Loucy (cell line): Measurements from ENCODE around the gene SYNGR3.

ENCODE experiments used
- H2AFZ ChIP-seq: fragments of 200-600 bp; sonication (generic); 2 replicates; pipeline ENCODE4 v1.6.0; 2016; ENCODE audit warnings: antibody characterized with exemption, mild to moderate bottlenecking, low read length, moderate library complexity
- H3F3A ChIP-seq: fragments of 200-600 bp; 2 replicates; pipeline ENCODE4 v1.6.0; 2016; ENCODE audit warnings: antibody characterized with exemption, low read depth, mild to moderate bottlenecking
- H3K27me3 ChIP-seq: fragments of 200-600 bp; sonication (generic); 2 replicates; pipeline ENCODE4 v1.6.1; 2014; ENCODE audit warnings: low read length, mild to moderate bottlenecking; ENCODE audit not compliant: insufficient read depth, poor library complexity, severe bottlenecking
- H3K36me3 ChIP-seq: fragments of 200-600 bp; sonication (generic); 2 replicates; pipeline ENCODE4 v1.6.1; 2016; ENCODE audit warnings: low read length; ENCODE audit not compliant: insufficient read depth
- H3K4me1 ChIP-seq: fragments of 200-600 bp; sonication (generic); 2 replicates; pipeline ENCODE4 v1.5.1; 2014; ENCODE audit warnings: low read length, mild to moderate bottlenecking; ENCODE audit not compliant: insufficient read depth, poor library complexity, severe bottlenecking
- H3K4me2 ChIP-seq: fragments of 200-600 bp; sonication (generic); 2 replicates; pipeline ENCODE4 v1.6.0; 2014; ENCODE audit warnings: antibody characterized with exemption, low read length, low read depth, mild to moderate bottlenecking; ENCODE audit not compliant: poor library complexity, severe bottlenecking
- H3K4me3 ChIP-seq: fragments of 200-600 bp; sonication (generic); 2 replicates; pipeline ENCODE4 v1.5.1; 2014; ENCODE audit warnings: low read length, mild to moderate bottlenecking, mixed read lengths; ENCODE audit not compliant: poor library complexity, severe bottlenecking
- H3K79me2 ChIP-seq: fragments of 200-600 bp; sonication (generic); 2 replicates; pipeline ENCODE4 v1.6.1; 2014; ENCODE audit warnings: low read length; ENCODE audit not compliant: insufficient read depth
- H3K9ac ChIP-seq: fragments of 200-600 bp; sonication (generic); 2 replicates; pipeline ENCODE4 v1.6.0; 2014; ENCODE audit warnings: mild to moderate bottlenecking, low read depth, low read length, moderate library complexity; ENCODE audit not compliant: poor library complexity, severe bottlenecking
- H3K9me2 ChIP-seq: fragments of 200-600 bp; sonication (generic); replicated peaks from 2 replicates; pipeline ENCODE4 v1.6.1; 2016; ENCODE audit warnings: low read depth, low read length, mixed read lengths
- H3K9me3 ChIP-seq: fragments of 200-600 bp; sonication (generic); 2 replicates; pipeline ENCODE4 v1.6.1; 2014; ENCODE audit warnings: mild to moderate bottlenecking, antibody characterized with exemption, low read length, low read depth; ENCODE audit not compliant: insufficient read depth
- H4K20me1 ChIP-seq: fragments of 200-600 bp; sonication (generic); 2 replicates; pipeline ENCODE4 v1.6.0; 2014; ENCODE audit warnings: antibody characterized with exemption, low read length, mild to moderate bottlenecking; ENCODE audit not compliant: insufficient read depth, poor library complexity, severe bottlenecking
- EZH2phosphoT487 ChIP-seq: fragments of 200-600 bp; IDR thresholded peaks from 2 replicates; pipeline ENCODE4 v1.6.1; 2018; ENCODE audit warnings: antibody characterized with exemption, mild to moderate bottlenecking, moderate library complexity, borderline replicate concordance
- TF ChIP-seq, protein P1 (sequence below): fragments of 200-600 bp; sonication (generic); conservative IDR thresholded peaks from 2 replicates; pipeline ENCODE4 v1.5.1; 2014; ENCODE audit warnings: mild to moderate bottlenecking, antibody characterized with exemption, low read length

Gene SYNGR3

GRCh38 chr16:2029350-2029749 is 39.6 kb downstream of the SYNGR3 start:
- Histone ChIP-seq H3K4me1 (no peaks in the 10 kb centered on the region), H4K20me1 (no peaks in the 10 kb centered on the region), H3K9me3 (no peaks in the 10 kb centered on the region), H3K4me3 (no peak overlapping the region), H3K79me2 (no peaks in the 10 kb centered on the region), H2AFZ (no peak overlapping the region), H3K4me2 (no peak overlapping the region), H3K27me3 (peaks cover 4% of the 10 kb centered on the region), H3K9me2 (no peaks in the 10 kb centered on the region), H3F3A (no peaks in the 10 kb centered on the region), H3K36me3 (no peaks in the 10 kb centered on the region), H3K9ac (no peak overlapping the region)
- TF ChIP-seq, protein P1, sequence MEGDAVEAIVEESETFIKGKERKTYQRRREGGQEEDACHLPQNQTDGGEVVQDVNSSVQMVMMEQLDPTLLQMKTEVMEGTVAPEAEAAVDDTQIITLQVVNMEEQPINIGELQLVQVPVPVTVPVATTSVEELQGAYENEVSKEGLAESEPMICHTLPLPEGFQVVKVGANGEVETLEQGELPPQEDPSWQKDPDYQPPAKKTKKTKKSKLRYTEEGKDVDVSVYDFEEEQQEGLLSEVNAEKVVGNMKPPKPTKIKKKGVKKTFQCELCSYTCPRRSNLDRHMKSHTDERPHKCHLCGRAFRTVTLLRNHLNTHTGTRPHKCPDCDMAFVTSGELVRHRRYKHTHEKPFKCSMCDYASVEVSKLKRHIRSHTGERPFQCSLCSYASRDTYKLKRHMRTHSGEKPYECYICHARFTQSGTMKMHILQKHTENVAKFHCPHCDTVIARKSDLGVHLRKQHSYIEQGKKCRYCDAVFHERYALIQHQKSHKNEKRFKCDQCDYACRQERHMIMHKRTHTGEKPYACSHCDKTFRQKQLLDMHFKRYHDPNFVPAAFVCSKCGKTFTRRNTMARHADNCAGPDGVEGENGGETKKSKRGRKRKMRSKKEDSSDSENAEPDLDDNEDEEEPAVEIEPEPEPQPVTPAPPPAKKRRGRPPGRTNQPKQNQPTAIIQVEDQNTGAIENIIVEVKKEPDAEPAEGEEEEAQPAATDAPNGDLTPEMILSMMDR: no peak
- TF ChIP-seq EZH2phosphoT487: no peak

GRCh38 chr16:2030036-2030435 is 40.3 kb downstream of the SYNGR3 start:
- H3K79me2 ChIP-seq: no peaks in the 10 kb centered on the region
- H3K4me3 ChIP-seq: no peak overlapping the region
- H3K27me3 ChIP-seq: peaks cover 4% of the 10 kb centered on the region
- H3F3A ChIP-seq: no peaks in the 10 kb centered on the region
- TF ChIP-seq, protein P1: no peak
- no peak for TF ChIP-seq EZH2phosphoT487
- no peak overlapping the region for H3K4me2 ChIP-seq
- H3K9me2 ChIP-seq: no peaks in the 10 kb centered on the region
- H3K4me1 ChIP-seq: no peaks in the 10 kb centered on the region
- no peak overlapping the region for H2AFZ ChIP-seq
- no peaks in the 10 kb centered on the region for H3K9me3 ChIP-seq
- no peaks in the 10 kb centered on the region for H3K36me3 ChIP-seq
- no peak overlapping the region for H3K9ac ChIP-seq
- H4K20me1 ChIP-seq: no peaks in the 10 kb centered on the region

- no peaks in the 10 kb centered on the region for H3K9me3 ChIP-seq
- no peaks in the 10 kb centered on the region for H3K36me3 ChIP-seq
- H3K9me2 ChIP-seq: no peaks in the 10 kb centered on the region
- H3F3A ChIP-seq: no peaks in the 10 kb centered on the region
- H2AFZ ChIP-seq: no peak overlapping the region
- H3K4me1 ChIP-seq: no peaks in the 10 kb centered on the region
- no peak overlapping the region for H3K4me2 ChIP-seq
- no peak overlapping the region for H3K9ac ChIP-seq
- peaks cover 4% of the 10 kb centered on the region for H3K27me3 ChIP-seq
- H3K79me2 ChIP-seq: no peaks in the 10 kb centered on the region
- TF ChIP-seq, protein P1: no peak
- TF ChIP-seq EZH2phosphoT487: no peak
- no peak overlapping the region for H3K4me3 ChIP-seq
- H4K20me1 ChIP-seq: no peaks in the 10 kb centered on the region
Measured at GRCh38 chr16:2031081-2031577, 41.4 kb downstream of the SYNGR3 start.
